Measurements from ENCODE around the gene EPGN.

DNA sequence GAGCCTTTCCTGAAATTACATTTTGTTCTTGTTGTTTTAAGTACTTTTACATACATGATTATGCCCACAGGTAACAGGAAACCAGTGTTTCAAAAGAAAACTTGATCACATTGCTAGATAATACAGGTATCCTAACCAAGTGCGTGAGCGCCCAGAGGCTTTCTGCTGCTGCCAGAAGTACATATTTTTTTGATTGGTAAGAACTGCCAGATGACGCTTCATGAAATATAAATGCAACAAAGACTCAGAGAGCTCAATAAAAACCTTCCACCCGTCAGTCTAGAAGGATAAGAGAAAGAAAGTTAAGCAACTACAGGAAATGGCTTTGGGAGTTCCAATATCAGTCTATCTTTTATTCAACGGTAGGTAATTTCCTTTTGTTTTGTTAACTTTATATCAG, at the start of gene EPGN:
- TF ChIP-seq POLR2A (IDR thresholded peaks at IDR 0.05) (no peak), EP300 (IDR thresholded peaks at IDR 0.05) (no peak)
- TF ChIP-seq, protein P1, sequence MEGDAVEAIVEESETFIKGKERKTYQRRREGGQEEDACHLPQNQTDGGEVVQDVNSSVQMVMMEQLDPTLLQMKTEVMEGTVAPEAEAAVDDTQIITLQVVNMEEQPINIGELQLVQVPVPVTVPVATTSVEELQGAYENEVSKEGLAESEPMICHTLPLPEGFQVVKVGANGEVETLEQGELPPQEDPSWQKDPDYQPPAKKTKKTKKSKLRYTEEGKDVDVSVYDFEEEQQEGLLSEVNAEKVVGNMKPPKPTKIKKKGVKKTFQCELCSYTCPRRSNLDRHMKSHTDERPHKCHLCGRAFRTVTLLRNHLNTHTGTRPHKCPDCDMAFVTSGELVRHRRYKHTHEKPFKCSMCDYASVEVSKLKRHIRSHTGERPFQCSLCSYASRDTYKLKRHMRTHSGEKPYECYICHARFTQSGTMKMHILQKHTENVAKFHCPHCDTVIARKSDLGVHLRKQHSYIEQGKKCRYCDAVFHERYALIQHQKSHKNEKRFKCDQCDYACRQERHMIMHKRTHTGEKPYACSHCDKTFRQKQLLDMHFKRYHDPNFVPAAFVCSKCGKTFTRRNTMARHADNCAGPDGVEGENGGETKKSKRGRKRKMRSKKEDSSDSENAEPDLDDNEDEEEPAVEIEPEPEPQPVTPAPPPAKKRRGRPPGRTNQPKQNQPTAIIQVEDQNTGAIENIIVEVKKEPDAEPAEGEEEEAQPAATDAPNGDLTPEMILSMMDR (IDR thresholded peaks at IDR 0.05) = no peak
